ENCODE measurements around the gene CNTN1. TPM values are rescaled to one million over a fixed set of nuclear protein-coding genes. Genes with fewer than 3 reads are reported as not detected.

The CNTN1 gene
- total RNA-seq, 1 experiment from 2014 or later: 6.5 TPM

DNA sequence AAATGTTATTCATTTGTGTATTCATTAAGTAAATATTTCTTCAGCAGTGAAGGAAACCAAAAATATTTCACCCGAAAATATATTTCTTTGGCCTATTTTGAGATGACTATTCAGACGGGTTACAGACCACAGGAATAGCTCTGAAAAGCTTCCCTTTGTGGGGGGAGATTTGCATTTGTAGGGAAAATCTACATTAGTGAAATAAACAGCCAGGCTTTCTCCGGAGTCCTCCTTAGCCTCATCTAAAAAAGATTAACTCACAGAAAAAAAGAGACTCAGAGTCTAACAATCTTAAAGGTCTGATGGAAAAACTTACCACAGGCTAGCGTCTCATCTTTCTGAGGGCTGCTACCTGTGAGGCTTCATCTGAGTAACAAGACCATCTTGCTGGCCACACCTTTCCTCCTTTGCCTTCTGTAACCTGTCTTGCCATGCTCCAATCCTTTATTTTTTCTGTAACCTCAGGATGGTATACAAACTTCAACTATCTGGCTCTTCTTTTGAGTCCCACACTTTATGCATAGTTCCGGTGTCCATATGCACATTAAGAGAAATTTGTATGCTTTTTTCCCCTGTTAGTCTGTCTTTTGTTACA lies 100.7 kb downstream of the CNTN1 start:
- no peak overlapping the region for H3K27ac ChIP-seq (ENCODE audit: insufficient read length, low read depth, low read length)
- TF ChIP-seq, protein P1, sequence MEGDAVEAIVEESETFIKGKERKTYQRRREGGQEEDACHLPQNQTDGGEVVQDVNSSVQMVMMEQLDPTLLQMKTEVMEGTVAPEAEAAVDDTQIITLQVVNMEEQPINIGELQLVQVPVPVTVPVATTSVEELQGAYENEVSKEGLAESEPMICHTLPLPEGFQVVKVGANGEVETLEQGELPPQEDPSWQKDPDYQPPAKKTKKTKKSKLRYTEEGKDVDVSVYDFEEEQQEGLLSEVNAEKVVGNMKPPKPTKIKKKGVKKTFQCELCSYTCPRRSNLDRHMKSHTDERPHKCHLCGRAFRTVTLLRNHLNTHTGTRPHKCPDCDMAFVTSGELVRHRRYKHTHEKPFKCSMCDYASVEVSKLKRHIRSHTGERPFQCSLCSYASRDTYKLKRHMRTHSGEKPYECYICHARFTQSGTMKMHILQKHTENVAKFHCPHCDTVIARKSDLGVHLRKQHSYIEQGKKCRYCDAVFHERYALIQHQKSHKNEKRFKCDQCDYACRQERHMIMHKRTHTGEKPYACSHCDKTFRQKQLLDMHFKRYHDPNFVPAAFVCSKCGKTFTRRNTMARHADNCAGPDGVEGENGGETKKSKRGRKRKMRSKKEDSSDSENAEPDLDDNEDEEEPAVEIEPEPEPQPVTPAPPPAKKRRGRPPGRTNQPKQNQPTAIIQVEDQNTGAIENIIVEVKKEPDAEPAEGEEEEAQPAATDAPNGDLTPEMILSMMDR (conservative IDR thresholded peaks at IDR 0.05): no peak
- H3K4me1 Mint-ChIP-seq: peaks cover 30 to 41% of the 10 kb centered on the region in 2 experiments
- DNase-seq: peak; percentile 30
- H2BK15ac ChIP-seq (ENCODE audit: low read depth, low read length): no peak overlapping the region
- no peak overlapping the region for H3K14ac ChIP-seq (ENCODE audit: insufficient read depth, low read length)
- peak overlapping the region; percentile 32 for H3K4me2 ChIP-seq (ENCODE audit: insufficient read depth, insufficient read length, low read length)
- H3K9me3 Mint-ChIP-seq: no peaks in the 10 kb centered on the region
- peaks cover 4% of the 10 kb centered on the region; the same call in 1 of the 2 replicates for H3K4me1 ChIP-seq (ENCODE audit: insufficient read depth, low read length)
- no peak overlapping the region for H3T11ph ChIP-seq (ENCODE audit: low read length)
- no CpG with 5 or more reads among the region's 5 CpGs for WGBS (ENCODE audit: extremely low coverage, insufficient read length, low lambda C conversion rate)
- H3K27me3 ChIP-seq (ENCODE audit: insufficient read depth, low read length): no peaks in the 10 kb centered on the region
- H3K23ac ChIP-seq (ENCODE audit: insufficient read length, low read depth, low read length): no peak overlapping the region
- H3K18ac ChIP-seq (ENCODE audit: insufficient read length, low read depth, low read length): no peak overlapping the region
- H2BK20ac ChIP-seq (ENCODE audit: low read depth, low read length, poor library complexity, severe bottlenecking): no peak overlapping the region
- H2AFZ ChIP-seq (ENCODE audit: low read length): no peak overlapping the region
- H3K56ac ChIP-seq (ENCODE audit: insufficient read length, low read depth, low read length): no peak overlapping the region
- H3K27me3 Mint-ChIP-seq (ENCODE audit: low read depth): no peaks in the 10 kb centered on the region; the same call in 1 of the 2 replicates
- no peak overlapping the region for H2BK12ac ChIP-seq (ENCODE audit: insufficient read length, low read depth, low read length)
- H3K23me2 ChIP-seq (ENCODE audit: insufficient read length, low read depth, low read length, poor library complexity, severe bottlenecking): no peaks in the 10 kb centered on the region
- H4K8ac ChIP-seq (replicated peaks; ENCODE audit: insufficient read length, low read depth, low read length): no peak overlapping the region
- H4K91ac ChIP-seq (ENCODE audit: insufficient read length, low read depth, low read length): no peak overlapping the region
- H4K5ac ChIP-seq (ENCODE audit: insufficient read length, low read depth, low read length): no peak overlapping the region
- no peak overlapping the region for H3K4ac ChIP-seq (ENCODE audit: low read depth, low read length)
- H3K9ac ChIP-seq (ENCODE audit: extremely low read depth, insufficient read length, low read length): no peak overlapping the region
- H2BK120ac ChIP-seq (ENCODE audit: low read depth, low read length, poor library complexity, severe bottlenecking): no peak overlapping the region
- H3K9me3 ChIP-seq (ENCODE audit: control insufficient read depth, low read depth, low read length): no peaks in the 10 kb centered on the region
- H4K20me1 ChIP-seq (ENCODE audit: control insufficient read depth, insufficient read depth, insufficient read length): no peaks in the 10 kb centered on the region
- peak overlapping the region in 1 of 2 experiments; percentile 28; a peak in 2 of 5 replicates for H3K4me3 Mint-ChIP-seq
- no peaks in the 10 kb centered on the region for H3K36me3 Mint-ChIP-seq (ENCODE audit: insufficient read depth in 1 of 3, low read depth in 3 of 3)
- no peaks in the 10 kb centered on the region for H3K79me2 ChIP-seq (ENCODE audit: insufficient read depth, low read length)
- no peak overlapping the region for H2BK5ac ChIP-seq (ENCODE audit: insufficient read length, low read length)
- peak overlapping the region in 2 of 3 experiments; percentile 53 to 78; a peak in 4 of 7 replicates for H3K27ac Mint-ChIP-seq
- no peak overlapping the region for H2AK5ac ChIP-seq (ENCODE audit: insufficient read length, low read length)
- H3K79me1 ChIP-seq (ENCODE audit: insufficient read depth, low read depth, low read length, poor library complexity, severe bottlenecking): no peaks in the 10 kb centered on the region

Measured in H9 (cell line).